Measurements from ENCODE around the gene COX6A1. TPM values are rescaled to one million over a fixed set of nuclear protein-coding genes. Genes with fewer than 3 reads are reported as not detected.

COX6A1 gene
- total RNA-seq, 1 donor from 2014 or later, result 362 TPM

DNA sequence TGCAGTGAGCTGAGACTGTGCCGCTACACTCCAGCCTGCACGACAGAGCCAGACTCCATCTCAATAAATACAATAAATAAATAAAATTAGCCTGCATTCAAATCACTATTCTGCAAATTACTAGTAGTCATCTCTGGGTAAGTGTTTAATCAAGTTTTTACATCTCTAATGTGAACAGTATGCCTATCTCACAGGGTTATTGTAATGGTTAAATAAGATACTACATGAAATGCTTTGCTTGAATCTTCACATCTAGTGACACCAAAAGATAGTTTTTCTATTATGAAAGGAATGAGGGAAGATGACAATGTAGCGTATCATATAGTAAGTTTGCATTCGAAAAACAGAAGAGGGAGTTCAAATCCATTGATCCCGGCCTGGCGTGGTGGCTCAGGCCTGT, 29.5 kb downstream of the COX6A1 start:
- H3K27me3 Mint-ChIP-seq, result no peaks in the 10 kb centered on the region
- DNase-seq, result no peak
- peaks cover 29% of the 10 kb centered on the region for H3K4me1 Mint-ChIP-seq
- H3K9me3 Mint-ChIP-seq, result no peaks in the 10 kb centered on the region
- H3K27ac Mint-ChIP-seq, result peak overlapping the region; percentile 1
- peaks cover 44% of the 10 kb centered on the region for H3K36me3 Mint-ChIP-seq (ENCODE audit: low read depth)
- intact Hi-C loops (cut with micrococcal nuclease), result no loop called here
- H3K4me3 Mint-ChIP-seq, result peak overlapping the region; percentile 90

DNA sequence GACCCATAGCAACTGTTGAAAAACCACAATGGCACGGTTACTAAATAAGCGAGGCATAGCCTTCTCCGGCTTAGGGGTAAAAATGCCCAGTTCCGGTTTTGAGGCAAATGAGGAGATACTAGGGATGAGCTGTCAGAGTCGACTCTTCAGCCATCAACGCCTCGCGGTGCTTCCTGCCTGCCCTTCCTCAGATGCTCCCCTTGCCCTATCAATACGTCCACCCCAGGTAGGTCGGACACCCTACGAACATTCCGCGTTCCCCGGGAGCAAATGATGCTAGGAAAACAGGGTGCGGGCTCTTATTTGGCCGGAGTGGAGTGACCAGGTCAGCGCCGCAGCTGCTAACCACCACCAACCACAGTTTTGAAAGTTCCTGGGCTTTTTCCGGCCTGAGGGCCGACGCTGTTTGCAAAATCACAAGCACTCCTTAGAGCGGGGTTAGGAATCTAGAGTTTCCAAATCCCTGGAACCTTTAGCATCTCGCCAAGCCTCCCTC, 30.5 kb downstream of the COX6A1 start:
- H3K4me3 Mint-ChIP-seq, result peak overlapping the region; percentile 90
- no peaks in the 10 kb centered on the region for H3K27me3 Mint-ChIP-seq
- peaks cover 32% of the 10 kb centered on the region for H3K4me1 Mint-ChIP-seq
- H3K9me3 Mint-ChIP-seq, result no peaks in the 10 kb centered on the region
- intact Hi-C loops (cut with micrococcal nuclease), result loop anchor here (1.0 to 2.0 kb wide), 3 partner anchors 22 to 66 kb away; partner anchors contain the start of genes GATC, RNF10 and TRIAP1
- H3K27ac Mint-ChIP-seq, result peak overlapping the region; percentile 85
- H3K36me3 Mint-ChIP-seq (ENCODE audit: low read depth), result peaks cover 36% of the 10 kb centered on the region
- DNase-seq, result peak; percentile 77

DNA sequence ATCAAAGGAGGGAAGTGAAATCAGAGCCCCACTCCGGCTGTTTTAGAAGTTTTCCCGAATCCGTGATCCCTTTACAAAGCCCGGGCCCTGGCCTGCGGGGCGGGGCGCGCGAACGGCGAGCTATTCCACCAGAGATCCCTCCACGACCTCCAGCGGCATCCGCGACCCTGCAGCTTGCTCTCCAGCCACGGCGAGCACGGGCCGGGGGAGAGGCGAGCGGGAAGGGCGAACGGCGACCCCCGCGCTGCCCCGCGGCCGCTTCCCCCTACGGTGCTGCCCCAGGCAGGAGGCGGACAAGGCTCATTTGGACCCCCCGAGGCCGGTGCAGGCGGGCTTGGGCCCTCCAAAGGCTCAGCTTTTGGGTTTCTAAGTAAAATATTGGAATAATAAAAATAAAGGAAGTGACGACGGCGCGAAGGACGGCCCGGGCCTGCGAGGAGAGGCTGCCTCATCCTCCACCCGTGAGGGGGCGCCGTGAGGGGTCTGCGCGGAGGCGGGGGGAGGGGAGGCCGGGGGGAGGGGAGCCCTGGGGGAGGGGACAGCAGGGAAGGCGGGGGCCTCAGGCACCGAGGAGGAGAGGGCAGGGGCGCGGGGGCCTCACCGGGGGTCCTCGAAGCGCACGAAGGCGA, 31.0 kb downstream of the COX6A1 start:
- Mint-ChIP-seq H3K4me3 (peak overlapping the region; percentile 90), H3K27ac (peak overlapping the region; percentile 88), H3K36me3 (ENCODE audit: low read depth) (peaks cover 30% of the 10 kb centered on the region), H3K9me3 (no peaks in the 10 kb centered on the region), H3K4me1 (peaks cover 35% of the 10 kb centered on the region), H3K27me3 (no peaks in the 10 kb centered on the region)
- intact Hi-C loops (cut with micrococcal nuclease), result loop anchor here (1.0 to 2.0 kb wide), 4 partner anchors 22 to 66 kb away; partner anchors contain the start of genes DYNLL1, GATC, RNF10 and TRIAP1
- peak; percentile 82 for DNase-seq

DNA sequence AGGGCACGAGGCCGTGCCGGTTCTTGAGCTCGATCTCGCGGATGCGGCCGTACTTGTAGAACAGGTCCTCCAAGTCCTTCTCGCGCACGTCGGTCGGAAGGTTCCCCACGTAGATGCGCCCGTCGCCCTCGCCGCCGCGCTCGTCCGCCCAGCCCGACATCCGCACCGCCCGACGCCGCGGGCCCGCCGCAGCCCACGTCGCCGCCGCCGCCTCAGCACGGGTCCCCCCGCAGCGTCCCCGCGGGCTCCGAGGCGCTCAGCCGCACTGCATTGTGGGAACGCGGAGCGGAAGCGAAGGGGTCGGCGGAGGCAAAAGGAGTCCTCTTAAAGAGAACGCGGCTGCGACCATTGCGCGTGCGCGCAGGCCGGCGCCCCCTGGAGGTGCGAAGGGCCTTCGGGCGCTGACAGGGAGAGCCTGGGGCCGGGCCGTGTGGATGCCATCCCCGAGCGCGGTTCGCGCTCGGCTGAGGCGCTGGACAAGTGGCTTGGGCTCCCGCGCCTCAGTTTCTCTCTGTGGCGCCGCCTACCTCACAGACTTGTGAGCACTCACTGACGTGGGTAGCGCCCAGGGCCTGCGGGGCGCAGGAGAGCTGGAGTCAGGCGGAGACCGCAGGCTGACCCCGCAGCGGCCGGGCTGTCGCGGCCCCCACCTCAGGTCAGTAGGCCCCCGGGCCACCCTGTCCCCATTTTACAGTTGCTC, 31.7 kb downstream of the COX6A1 start, which contains the start of gene SRSF9:
SRSF9 (minus strand) TSS at position 299 of the 700 bp plus-strand sequence; CDS start at position 160, 139 bp downstream.
- H3K4me1 Mint-ChIP-seq, result peaks cover 34% of the 10 kb centered on the region
- peaks cover 23% of the 10 kb centered on the region for H3K36me3 Mint-ChIP-seq (ENCODE audit: low read depth)
- H3K27me3 Mint-ChIP-seq, result peaks cover under 1% of the 10 kb centered on the region
- peak within 1 kb of the TSS; percentile 88 for H3K27ac Mint-ChIP-seq
- no peaks in the 10 kb centered on the region for H3K9me3 Mint-ChIP-seq
- intact Hi-C loops (cut with micrococcal nuclease), result loop anchor here (1.0 to 2.0 kb wide), 3 partner anchors 23 to 65 kb away; partner anchors contain the start of genes DYNLL1, GATC, RNF10 and TRIAP1
- peak within 1 kb of the TSS; percentile 90 for H3K4me3 Mint-ChIP-seq
- DNase-seq, result peak; percentile 100

DNA sequence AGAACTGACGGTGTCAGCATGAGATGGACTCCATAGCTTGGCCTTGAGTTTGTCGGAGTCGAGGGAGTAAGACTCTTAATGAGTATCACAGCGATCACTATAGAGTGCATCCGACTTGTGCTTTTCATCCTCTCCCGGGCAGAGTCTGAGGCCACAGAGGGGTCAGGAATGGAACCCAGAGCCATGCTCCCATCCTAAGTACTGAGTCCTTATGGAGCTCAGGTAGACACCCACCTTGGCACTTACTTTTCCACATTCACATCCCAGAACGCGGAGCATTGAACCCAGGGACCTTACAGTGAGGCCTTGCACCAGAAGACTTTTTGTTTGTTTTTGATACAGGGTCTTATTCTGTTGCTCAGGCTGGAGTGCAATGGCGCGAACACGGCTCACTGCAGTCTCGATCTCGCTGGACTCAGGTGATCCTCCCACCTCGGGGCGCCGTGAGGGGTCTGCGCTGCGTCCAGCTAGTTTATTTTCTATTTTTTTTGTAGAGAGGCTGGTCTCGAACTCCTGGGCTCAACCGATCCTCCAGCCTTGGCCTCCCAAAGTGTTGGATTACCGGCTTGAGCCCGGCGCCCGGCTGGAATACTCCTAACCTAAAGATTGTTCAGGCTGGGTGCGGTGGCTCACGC, 32.4 kb downstream of the COX6A1 start:
- no peak for DNase-seq
- peaks cover 35% of the 10 kb centered on the region for H3K4me1 Mint-ChIP-seq
- H3K27me3 Mint-ChIP-seq, result peaks cover 3% of the 10 kb centered on the region
- peak overlapping the region; percentile 88 for H3K27ac Mint-ChIP-seq
- H3K4me3 Mint-ChIP-seq, result peak overlapping the region; percentile 90
- intact Hi-C loops (cut with micrococcal nuclease), result no loop called here
- H3K36me3 Mint-ChIP-seq (ENCODE audit: low read depth), result peaks cover 18% of the 10 kb centered on the region
- no peaks in the 10 kb centered on the region for H3K9me3 Mint-ChIP-seq

DNA sequence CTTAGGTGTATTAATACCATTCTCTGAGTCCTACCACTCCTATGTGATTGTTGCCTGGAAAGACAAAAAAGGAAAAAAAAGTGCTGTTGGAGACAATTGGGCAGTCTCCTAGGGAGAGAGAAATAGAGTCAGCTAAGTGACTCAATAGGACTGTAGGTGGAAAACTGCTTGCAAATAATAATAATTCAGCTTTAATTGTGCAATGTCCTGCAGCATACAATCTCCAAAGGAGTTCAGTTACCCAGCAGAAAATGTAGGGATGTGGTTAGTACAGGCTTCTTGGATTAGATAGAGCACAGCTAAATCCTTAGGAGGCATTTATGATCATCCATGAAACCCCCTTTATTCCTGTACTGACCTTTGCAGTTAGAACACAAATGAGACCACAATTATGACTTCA, 34.6 kb downstream of the COX6A1 start:
- intact Hi-C loops (cut with micrococcal nuclease), result no loop called here
- Mint-ChIP-seq H3K4me1 (peaks cover 24% of the 10 kb centered on the region), H3K27me3 (peaks cover 6% of the 10 kb centered on the region), H3K36me3 (ENCODE audit: low read depth) (peaks cover 7% of the 10 kb centered on the region), H3K9me3 (no peaks in the 10 kb centered on the region), H3K27ac (no peak overlapping the region), H3K4me3 (no peak overlapping the region)
- no peak for DNase-seq

DNA sequence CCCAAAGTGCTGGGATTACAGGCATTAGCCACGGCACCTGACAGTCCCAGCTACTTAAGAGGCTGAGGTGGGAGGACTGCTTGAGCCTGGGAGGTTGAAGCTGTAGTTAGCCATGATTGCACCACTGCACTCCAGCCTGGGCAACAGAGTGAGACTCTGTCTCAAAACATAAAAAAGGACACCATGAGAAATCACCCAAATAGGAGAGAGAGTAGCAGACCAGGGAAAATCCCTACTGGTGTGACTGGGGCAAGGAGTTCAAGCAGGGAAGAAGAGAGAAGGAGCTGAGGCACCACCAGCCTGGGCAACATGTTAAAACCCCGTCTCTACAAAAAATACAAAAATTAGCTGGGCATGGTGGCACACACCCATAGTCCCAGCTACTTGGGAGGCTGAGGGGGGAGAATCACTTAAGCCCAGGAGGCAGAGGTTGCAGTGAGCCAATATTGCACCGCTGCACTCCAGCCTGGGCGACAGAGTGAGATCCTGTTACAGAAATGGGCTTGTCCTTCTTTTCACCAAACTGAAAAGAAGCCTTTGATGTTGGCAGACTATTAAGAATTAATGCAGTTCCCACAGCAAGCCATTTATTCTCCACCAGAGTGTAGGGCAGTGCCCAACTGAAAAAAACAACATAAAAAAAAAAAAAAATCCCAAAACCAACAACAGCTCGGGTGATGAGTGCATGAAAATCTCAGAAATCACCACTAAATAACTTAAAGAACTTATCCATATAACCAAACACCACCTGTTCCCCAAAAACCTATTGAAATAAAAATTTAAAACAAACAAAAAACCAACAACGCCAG, 36.1 kb downstream of the COX6A1 start:
- H3K36me3 Mint-ChIP-seq (ENCODE audit: low read depth), result no peaks in the 10 kb centered on the region
- no peak overlapping the region for H3K4me3 Mint-ChIP-seq
- intact Hi-C loops (cut with micrococcal nuclease), result no loop called here
- peaks cover 16% of the 10 kb centered on the region for H3K4me1 Mint-ChIP-seq
- H3K9me3 Mint-ChIP-seq, result no peaks in the 10 kb centered on the region
- DNase-seq, result no peak
- peaks cover 6% of the 10 kb centered on the region for H3K27me3 Mint-ChIP-seq
- H3K27ac Mint-ChIP-seq, result no peak overlapping the region

DNA sequence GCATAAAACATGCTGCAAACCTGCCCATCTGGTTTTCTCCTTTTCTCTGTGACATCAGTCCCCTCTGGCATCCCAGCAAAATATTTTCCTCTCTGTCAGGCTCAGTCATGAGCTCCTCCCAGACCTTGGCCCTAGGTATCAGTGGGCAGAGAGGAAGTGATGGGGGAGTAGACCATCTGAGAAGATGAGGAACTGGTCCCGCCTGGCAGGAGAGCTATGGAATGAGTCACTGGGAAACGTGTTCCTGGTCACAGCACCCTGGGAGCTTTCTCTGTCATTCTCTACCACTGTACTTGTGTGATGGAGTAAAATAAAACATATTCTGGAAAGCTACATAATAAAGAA, 36.7 kb downstream of the COX6A1 start:
- H3K4me1 Mint-ChIP-seq, result peaks cover 16% of the 10 kb centered on the region
- H3K36me3 Mint-ChIP-seq (ENCODE audit: low read depth), result no peaks in the 10 kb centered on the region
- H3K27me3 Mint-ChIP-seq, result peaks cover 6% of the 10 kb centered on the region
- no peak for DNase-seq
- intact Hi-C loops (cut with micrococcal nuclease), result no loop called here
- H3K9me3 Mint-ChIP-seq, result no peaks in the 10 kb centered on the region
- H3K4me3 Mint-ChIP-seq, result no peak overlapping the region
- H3K27ac Mint-ChIP-seq, result no peak overlapping the region

- no peak for DNase-seq
- Mint-ChIP-seq H3K27ac (no peak overlapping the region), H3K9me3 (no peaks in the 10 kb centered on the region), H3K36me3 (ENCODE audit: low read depth) (no peaks in the 10 kb centered on the region), H3K4me1 (peaks cover 13% of the 10 kb centered on the region), H3K27me3 (peaks cover 6% of the 10 kb centered on the region), H3K4me3 (no peak overlapping the region)
- intact Hi-C loops (cut with micrococcal nuclease), result no loop called here
Measured at GRCh38 chr12:120475643-120476042, 37.7 kb downstream of the COX6A1 start.

- no peak for DNase-seq
- intact Hi-C loops (cut with micrococcal nuclease), result no loop called here
Measured at GRCh38 chr12:120479458-120479857, 41.5 kb downstream of the COX6A1 start.

GRCh38 chr12:120480211-120480610, 42.3 kb downstream of the COX6A1 start:
- Mint-ChIP-seq H3K4me3 (no peak overlapping the region), H3K4me1 (no peaks in the 10 kb centered on the region), H3K27ac (no peak overlapping the region), H3K27me3 (peaks cover 3% of the 10 kb centered on the region), H3K9me3 (no peaks in the 10 kb centered on the region), H3K36me3 (ENCODE audit: low read depth) (peaks cover 2% of the 10 kb centered on the region)
- no peak for DNase-seq
- intact Hi-C loops (cut with micrococcal nuclease), result no loop called here

More at GRCh38 chr12:120479458-120479857, 41.5 kb downstream of the COX6A1 start:
- Mint-ChIP-seq H3K4me1 (peaks cover 3% of the 10 kb centered on the region), H3K27ac (no peak overlapping the region), H3K27me3 (peaks cover 6% of the 10 kb centered on the region), H3K9me3 (no peaks in the 10 kb centered on the region), H3K4me3 (no peak overlapping the region), H3K36me3 (ENCODE audit: low read depth) (peaks cover 2% of the 10 kb centered on the region)

GRCh38 chr12:120481022-120481767, 43.3 kb downstream of the COX6A1 start:
- H3K27ac Mint-ChIP-seq, result no peak overlapping the region
- H3K27me3 Mint-ChIP-seq, result no peaks in the 10 kb centered on the region
- H3K36me3 Mint-ChIP-seq (ENCODE audit: low read depth), result peaks cover 2% of the 10 kb centered on the region
- H3K9me3 Mint-ChIP-seq, result no peaks in the 10 kb centered on the region
- no peaks in the 10 kb centered on the region for H3K4me1 Mint-ChIP-seq
- no peak overlapping the region for H3K4me3 Mint-ChIP-seq
- intact Hi-C loops (cut with micrococcal nuclease), result no loop called here
- no peak for DNase-seq

DNA sequence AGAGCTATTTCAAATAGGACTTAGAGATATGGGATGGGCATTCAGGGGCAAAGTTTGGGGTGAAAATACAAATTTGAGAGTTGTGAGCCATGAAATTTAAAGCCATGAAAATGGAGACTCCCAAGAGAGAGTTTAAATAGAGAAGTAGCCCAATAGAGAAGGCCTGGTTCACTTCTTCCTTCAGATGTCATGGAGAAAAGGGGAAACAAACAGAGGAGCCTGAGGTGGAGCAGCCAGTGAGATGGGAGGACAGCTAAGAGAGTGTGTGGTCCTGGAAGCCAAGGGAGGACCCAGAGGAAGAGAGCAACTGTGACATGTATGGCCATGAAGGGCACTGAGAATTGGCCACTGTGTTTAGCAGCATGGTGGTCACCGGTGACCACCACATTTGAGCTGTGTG, 45.7 kb downstream of the COX6A1 start:
- Mint-ChIP-seq H3K4me1 (peaks cover 3% of the 10 kb centered on the region), H3K4me3 (no peak overlapping the region), H3K27me3 (no peaks in the 10 kb centered on the region), H3K36me3 (ENCODE audit: low read depth) (peaks cover 2% of the 10 kb centered on the region), H3K27ac (no peak overlapping the region), H3K9me3 (no peaks in the 10 kb centered on the region)
- DNase-seq, result no peak
- intact Hi-C loops (cut with micrococcal nuclease), result no loop called here
